ENCODE results near the gene RSAD2.
"Not testable (repeated sequence)": the region's sequence is repeated elsewhere in the genome, so short reads cannot be mapped to it uniquely, and the experiment has no call there.

RSAD2 gene

GRCh38 chr2:6932828-6933227, 55.3 kb downstream of the RSAD2 start:
- no peak overlapping the region for H3K4me3 ChIP-seq (ENCODE audit: low read depth, low read length)
- TF ChIP-seq POLR2A (IDR thresholded peaks at IDR 0.05; ENCODE audit: extremely low read depth, insufficient read length) (no peak), MAX (IDR thresholded peaks at IDR 0.05; ENCODE audit: low read depth, low read length) (no peak), CTCF (IDR thresholded peaks at IDR 0.05; ENCODE audit: low read depth, low read length) (no peak), MYC (IDR thresholded peaks at IDR 0.05; ENCODE audit: low read depth, low read length) (no peak)
- DNase-seq (ENCODE audit: low read depth): no peak

- DNase-seq (ENCODE audit: low read depth): peak; percentile 24
- TF ChIP-seq POLR2A (IDR thresholded peaks at IDR 0.05; ENCODE audit: extremely low read depth, insufficient read length): no peak
- no peak for TF ChIP-seq MAX (IDR thresholded peaks at IDR 0.05; ENCODE audit: low read depth, low read length)
- no peak for TF ChIP-seq CTCF (IDR thresholded peaks at IDR 0.05; ENCODE audit: low read depth, low read length)
- TF ChIP-seq MYC (IDR thresholded peaks at IDR 0.05; ENCODE audit: low read depth, low read length): no peak
- H3K4me3 ChIP-seq (ENCODE audit: low read depth, low read length): no peak overlapping the region
These were observed 56.3 kb downstream of the RSAD2 start for GRCh38 chr2:6933911-6934310.

GRCh38 chr2:6934345-6934744, 56.8 kb downstream of the RSAD2 start:
- DNase-seq (ENCODE audit: low read depth): peak; percentile 30
- TF ChIP-seq POLR2A (IDR thresholded peaks at IDR 0.05; ENCODE audit: extremely low read depth, insufficient read length) (no peak), MAX (IDR thresholded peaks at IDR 0.05; ENCODE audit: low read depth, low read length) (no peak), CTCF (IDR thresholded peaks at IDR 0.05; ENCODE audit: low read depth, low read length) (no peak), MYC (IDR thresholded peaks at IDR 0.05; ENCODE audit: low read depth, low read length) (no peak)
- no peak overlapping the region for H3K4me3 ChIP-seq (ENCODE audit: low read depth, low read length)

- DNase-seq (ENCODE audit: low read depth): peak; percentile 84
- TF ChIP-seq CTCF (IDR thresholded peaks at IDR 0.05; ENCODE audit: low read depth, low read length) (no peak), MYC (IDR thresholded peaks at IDR 0.05; ENCODE audit: low read depth, low read length) (peak; percentile 49; the same call in 1 of the 2 replicates), MAX (IDR thresholded peaks at IDR 0.05; ENCODE audit: low read depth, low read length) (peak; percentile 89), POLR2A (IDR thresholded peaks at IDR 0.05; ENCODE audit: extremely low read depth, insufficient read length) (no peak)
- H3K4me3 ChIP-seq (ENCODE audit: low read depth, low read length): no peak overlapping the region
These were observed 57.4 kb downstream of the RSAD2 start for GRCh38 chr2:6934758-6935651.

- not testable (repeated sequence) for H3K4me3 ChIP-seq (ENCODE audit: low read depth, low read length); DNase-seq (ENCODE audit: low read depth)
These were observed 58.1 kb downstream of the RSAD2 start for GRCh38 chr2:6935652-6936020.

GRCh38 chr2:6937157-6937556, 59.6 kb downstream of the RSAD2 start:
- TF ChIP-seq MYC (IDR thresholded peaks at IDR 0.05; ENCODE audit: low read depth, low read length) (no peak), POLR2A (IDR thresholded peaks at IDR 0.05; ENCODE audit: extremely low read depth, insufficient read length) (no peak), CTCF (IDR thresholded peaks at IDR 0.05; ENCODE audit: low read depth, low read length) (no peak), MAX (IDR thresholded peaks at IDR 0.05; ENCODE audit: low read depth, low read length) (no peak)
- no peak for DNase-seq (ENCODE audit: low read depth)
- H3K4me3 ChIP-seq (ENCODE audit: low read depth, low read length): no peak overlapping the region

All from NB4 (cell line).